Cardiac septum (tissue), 1 donor: ENCODE results near the gene CNTN1. TPM values are rescaled to one million over a fixed set of nuclear protein-coding genes. Genes with fewer than 3 reads are reported as not detected.

ENCODE experiments used
- DNase-seq: peaks from one replicate; pipeline ENCODE4 v3.0.0-alpha.2; 2020; ENCODE audit warnings: low spot score
- intact Hi-C: fragments of 100-400 bp; cut with DNase I; formaldehyde crosslinking; loops from one replicate; pipeline ENCODE4 v1.14.0; 2022
- total RNA-seq: library from RNA; stranded (reverse); fragmentation: NEBNext Ultra II Directional; extraction: Animal tissue kit (Norgen Biotek cat#: 25700); gene quantifications from one replicate; pipeline ENCODE4 v1.2.1, GENCODE V29; 2021
- donor health status: DM: no; HTN: no; CAD: no.

Gene CNTN1
- total RNA-seq, 1 donor from 2014 or later: 0.27 TPM

GRCh38 chr12:40937891-40938290, 245.7 kb downstream of the CNTN1 start:
- DNase-seq: no peak
- intact Hi-C loops: no loop called here

GRCh38 chr12:40942326-40942725, 250.1 kb downstream of the CNTN1 start:
- DNase-seq: no peak
- intact Hi-C loops: no loop called here

DNA sequence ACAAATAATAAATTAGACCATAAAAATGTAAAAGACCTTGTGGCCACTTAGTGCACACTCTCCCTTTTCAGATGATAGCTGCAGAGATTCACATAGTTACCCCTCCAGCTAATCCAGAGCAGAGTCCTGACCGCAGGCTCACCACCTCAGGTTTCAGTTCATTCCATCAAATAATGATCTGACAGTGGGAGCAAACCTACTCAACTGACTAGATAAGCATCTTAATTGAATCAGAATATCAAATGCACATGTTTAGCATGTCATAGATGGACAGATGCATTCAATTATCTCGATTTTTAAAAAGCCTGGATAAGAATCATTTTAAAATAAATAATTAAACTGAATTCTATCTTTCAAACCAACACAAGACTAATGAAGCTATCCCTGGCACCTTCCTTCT, 253.5 kb downstream of the CNTN1 start:
- no peak for DNase-seq
- intact Hi-C loops: no loop called here

GRCh38 chr12:40946612-40947194, 254.5 kb downstream of the CNTN1 start:
- intact Hi-C loops: no loop called here
- no peak for DNase-seq

GRCh38 chr12:40947797-40948196, 255.6 kb downstream of the CNTN1 start:
- no peak for DNase-seq
- intact Hi-C loops: no loop called here

DNA sequence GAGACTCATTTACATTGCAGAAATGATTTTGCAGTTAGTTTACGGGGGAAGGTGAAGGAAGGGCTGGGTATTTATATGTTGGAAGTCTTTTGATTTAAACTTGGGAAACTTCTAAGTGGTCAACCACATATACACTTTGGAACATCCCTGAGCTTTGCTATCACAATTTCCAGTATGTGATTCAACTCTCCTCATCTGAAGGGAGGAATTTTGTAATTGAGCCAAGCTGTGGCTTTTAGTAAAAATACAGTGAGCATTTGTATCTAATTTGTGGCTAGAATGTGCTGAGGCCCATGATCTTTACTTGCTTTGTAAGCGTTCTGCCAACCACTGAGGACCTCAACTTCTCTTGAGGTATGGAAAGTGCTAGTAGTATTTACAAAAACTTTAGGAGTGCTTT, 260.8 kb downstream of the CNTN1 start:
- intact Hi-C loops: no loop called here
- DNase-seq: no peak

DNA sequence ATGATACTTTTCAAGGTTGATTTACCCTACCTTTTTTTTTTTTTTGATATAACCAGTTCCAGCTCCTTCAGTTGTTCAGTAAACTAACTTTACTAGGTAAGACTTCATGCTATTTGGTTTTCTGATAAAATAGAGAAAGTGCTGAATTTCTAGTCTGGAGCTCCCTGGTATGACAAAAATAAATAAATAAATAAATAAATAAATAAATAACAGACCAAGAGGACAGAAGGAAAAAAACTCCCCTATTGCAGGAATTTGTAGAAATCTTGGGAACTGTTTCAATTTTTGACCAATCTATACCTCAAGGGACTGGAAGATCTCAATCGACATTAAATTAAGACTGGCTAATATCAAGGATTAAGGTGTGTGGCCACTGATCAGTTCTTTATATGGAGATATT, 265.2 kb downstream of the CNTN1 start:
- no peak for DNase-seq
- intact Hi-C loops: no loop called here

DNA sequence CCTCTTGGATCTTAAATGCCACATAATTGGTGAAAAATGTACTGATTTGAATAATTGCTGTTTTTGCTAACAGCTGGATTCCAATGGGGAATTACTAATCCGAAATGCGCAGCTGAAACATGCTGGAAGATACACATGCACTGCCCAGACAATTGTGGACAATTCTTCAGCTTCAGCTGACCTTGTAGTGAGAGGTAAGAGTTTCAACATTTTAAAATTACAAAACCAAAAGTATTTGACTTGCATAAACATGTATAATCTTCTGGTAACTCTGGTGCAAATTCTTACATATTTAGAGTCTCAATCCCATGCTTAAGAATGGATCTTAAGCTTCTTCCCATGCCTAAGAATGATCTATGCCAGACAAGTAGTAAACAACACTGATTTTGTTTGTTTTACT, 266.8 kb downstream of the CNTN1 start:
- intact Hi-C loops: no loop called here
- no peak for DNase-seq

- intact Hi-C loops: no loop called here
These were observed 271.5 kb downstream of the CNTN1 start for GRCh38 chr12:40963751-40964150.

DNA sequence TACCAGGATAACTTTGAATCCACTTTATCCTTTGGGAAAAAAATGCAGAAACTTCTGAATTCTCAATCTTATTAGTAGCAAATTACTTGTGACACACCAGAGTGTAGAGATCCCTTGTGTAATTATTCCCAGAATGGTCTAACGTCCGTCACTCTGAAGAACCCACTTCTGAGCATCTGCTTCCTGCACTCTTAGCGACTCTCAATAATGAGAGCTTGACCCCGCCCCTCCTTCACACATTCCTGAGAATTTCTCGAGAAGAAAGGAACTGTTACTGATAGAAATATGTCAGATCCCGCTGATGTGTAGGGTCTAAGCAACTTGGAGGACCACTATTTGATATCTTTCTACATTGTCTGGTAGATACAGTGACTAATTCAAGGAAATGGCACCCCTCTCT, 277.6 kb downstream of the CNTN1 start:
- intact Hi-C loops: no loop called here
- DNase-seq: no peak

More at GRCh38 chr12:40963751-40964150, 271.5 kb downstream of the CNTN1 start:
- no peak for DNase-seq

DNA sequence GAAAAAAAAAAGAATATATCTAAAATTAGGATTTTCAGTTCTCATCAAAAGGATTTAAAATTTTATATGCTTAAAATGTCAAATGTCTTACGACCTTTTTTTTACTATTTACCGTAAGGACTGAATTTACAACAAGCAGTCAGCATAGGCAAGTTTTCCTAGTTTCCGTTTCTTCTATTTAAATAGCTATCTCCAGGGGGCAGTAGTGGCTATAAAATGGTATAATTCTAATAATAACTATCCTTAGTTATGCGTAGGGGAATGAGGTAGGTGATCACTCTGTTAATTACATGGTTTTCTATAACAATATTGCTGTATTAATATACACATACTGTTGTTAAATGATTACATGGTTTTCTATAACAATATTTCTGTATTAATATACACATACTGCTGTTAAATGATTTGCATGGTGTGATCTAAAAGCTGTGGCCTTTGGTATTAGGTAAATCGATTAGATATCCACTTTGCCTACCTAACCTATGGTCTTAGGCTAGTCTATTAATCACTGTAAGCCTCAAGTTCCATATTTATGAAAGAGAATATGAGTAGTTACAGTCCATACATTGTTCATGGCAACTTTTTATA, 278.2 kb downstream of the CNTN1 start:
- DNase-seq: no peak
- intact Hi-C loops: no loop called here

DNA sequence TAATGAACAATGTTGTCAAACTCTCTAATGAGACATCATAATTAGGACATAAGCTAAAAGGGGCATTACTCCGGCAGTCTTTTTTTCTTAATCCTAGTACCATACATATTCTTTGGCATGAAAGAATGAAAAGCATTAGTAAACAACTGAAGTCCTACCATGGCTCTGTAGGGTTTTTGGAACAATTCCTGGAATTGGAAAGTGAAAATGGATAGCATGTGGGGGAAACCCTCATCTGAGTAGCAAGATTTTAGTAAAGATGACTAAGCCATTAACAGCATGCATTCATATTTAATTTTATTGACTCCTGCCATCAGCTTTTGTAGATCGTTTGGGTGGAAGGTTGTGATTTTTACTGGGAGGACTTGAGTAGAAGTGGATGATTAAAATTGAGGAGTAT, 279.7 kb downstream of the CNTN1 start:
- intact Hi-C loops: no loop called here

DNA sequence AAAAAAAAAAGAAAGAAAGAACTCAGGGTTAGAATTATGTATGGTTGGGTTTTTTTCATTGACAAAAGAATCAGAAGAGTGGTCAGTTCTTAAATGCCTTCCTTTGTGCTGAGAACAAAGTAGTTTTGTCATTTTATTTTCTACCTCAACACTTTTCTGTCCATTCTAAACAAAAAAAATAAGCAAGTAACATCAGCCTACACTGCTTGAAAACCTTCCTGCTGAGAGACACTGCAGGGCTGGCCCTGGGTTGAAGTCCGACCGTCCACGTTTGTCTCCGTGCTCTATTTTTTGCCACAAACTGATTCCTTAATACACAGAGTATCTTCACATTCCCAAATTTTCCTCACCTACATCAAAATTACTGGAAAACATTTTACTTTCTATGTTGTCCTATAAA, 284.3 kb downstream of the CNTN1 start:
- intact Hi-C loops: no loop called here

More for the DNA sequence above, 279.7 kb downstream of the CNTN1 start:
- no peak for DNase-seq

DNA sequence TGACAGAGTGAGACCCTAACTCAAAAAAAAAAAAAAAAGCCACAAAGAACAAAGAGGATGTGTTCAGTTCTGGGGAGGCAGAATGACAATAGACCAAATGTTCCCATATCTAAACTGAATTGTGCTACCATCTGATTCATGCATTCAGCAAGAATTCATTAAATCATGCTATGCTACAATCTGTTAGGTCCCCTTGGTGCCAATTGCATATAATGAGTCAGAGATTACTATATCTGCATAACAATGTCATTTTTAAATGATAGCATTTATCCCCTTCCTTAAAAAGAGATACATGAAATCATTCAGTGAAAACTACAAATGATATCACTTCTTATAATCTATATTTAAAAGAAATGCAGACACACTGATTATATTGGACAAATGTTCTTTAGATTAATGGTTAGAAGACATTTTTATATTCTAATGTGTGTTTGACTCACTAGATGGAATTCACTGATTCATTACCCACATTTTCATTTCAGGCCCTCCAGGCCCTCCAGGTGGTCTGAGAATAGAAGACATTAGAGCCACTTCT, 288.3 kb downstream of the CNTN1 start:
- intact Hi-C loops: no loop called here
- DNase-seq: no peak

More for the DNA sequence above, 284.3 kb downstream of the CNTN1 start:
- DNase-seq: no peak

- intact Hi-C loops: no loop called here
These were observed 293.8 kb downstream of the CNTN1 start for GRCh38 chr12:40986001-40986400.

GRCh38 chr12:40988355-40988754, 296.1 kb downstream of the CNTN1 start:
- intact Hi-C loops: no loop called here
- no peak for DNase-seq

More at GRCh38 chr12:40986001-40986400, 293.8 kb downstream of the CNTN1 start:
- DNase-seq: no peak

DNA sequence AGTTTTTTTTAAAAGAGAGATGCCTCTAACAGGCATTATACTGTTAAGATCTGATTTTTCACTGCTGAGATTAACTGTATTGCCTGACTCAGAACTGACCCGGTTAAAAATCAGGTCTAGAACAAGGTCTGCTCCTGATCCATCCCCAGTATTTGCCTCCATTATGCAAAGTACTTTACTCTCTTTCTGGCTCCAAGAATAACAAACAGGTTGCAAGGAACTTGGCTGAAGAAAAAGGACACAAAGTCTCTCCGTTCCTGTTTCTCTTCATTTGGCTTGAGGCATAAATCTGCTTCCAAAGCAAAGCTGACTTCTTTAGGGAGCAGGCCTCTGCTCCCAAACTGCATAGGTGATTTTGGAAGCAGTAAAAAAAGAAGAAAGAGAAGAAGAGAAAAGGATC, 296.6 kb downstream of the CNTN1 start:
- no peak for DNase-seq
- intact Hi-C loops: no loop called here

GRCh38 chr12:40989785-40990184, 297.5 kb downstream of the CNTN1 start:
- intact Hi-C loops: no loop called here

GRCh38 chr12:40992158-40992557, 299.9 kb downstream of the CNTN1 start:
- intact Hi-C loops: no loop called here
- no peak for DNase-seq

More at GRCh38 chr12:40989785-40990184, 297.5 kb downstream of the CNTN1 start:
- DNase-seq: no peak

- intact Hi-C loops: no loop called here
These were observed 300.4 kb downstream of the CNTN1 start for GRCh38 chr12:40992674-40993073.

DNA sequence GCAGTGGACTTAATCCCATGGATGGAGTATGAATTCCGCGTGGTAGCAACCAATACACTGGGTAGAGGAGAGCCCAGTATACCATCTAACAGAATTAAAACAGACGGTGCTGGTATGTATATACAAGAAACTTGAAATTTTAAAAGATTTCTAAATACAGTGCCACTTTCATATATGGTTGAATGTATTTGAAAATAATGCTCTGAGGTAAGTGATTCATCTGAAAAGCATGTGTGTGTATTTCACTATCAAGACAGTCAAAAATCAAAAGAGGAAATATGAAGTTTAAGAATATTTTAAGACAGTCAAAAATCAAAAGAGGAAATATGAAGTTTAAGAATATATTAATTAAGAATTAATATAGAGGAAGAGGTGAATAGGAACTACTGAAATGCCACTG, 300.9 kb downstream of the CNTN1 start:
- intact Hi-C loops: no loop called here
- no peak for DNase-seq

More at GRCh38 chr12:40992674-40993073, 300.4 kb downstream of the CNTN1 start:
- no peak for DNase-seq
